Panc1 (cell line): Measurements from ENCODE around the gene IKZF4.

Source experiments
- CTCF ChIP-seq: fragments of 450-650 bp; IDR thresholded peaks from 2 replicates; pipeline ENCODE4 v1.5.1; 2017; ENCODE audit warnings: mild to moderate bottlenecking
- POLR2AphosphoS5 ChIP-seq: IDR thresholded peaks from 2 replicates; pipeline ENCODE4 v1.6.1; 2012; ENCODE audit warnings: mild to moderate bottlenecking, low read depth, low read length, moderate library complexity
- REST ChIP-seq, 2 experiments: IDR thresholded peaks; 2 replicates each; pipeline ENCODE4 v1.6.1; 2011 to 2012; ENCODE audit warnings: low read depth in 2 of 2, control low read depth in 1 of 2, low read length in 1 of 2, mild to moderate bottlenecking in 1 of 2, moderate library complexity in 1 of 2; ENCODE audit not compliant: insufficient read depth in 1 of 2

- no peak for TF ChIP-seq POLR2AphosphoS5
- TF ChIP-seq CTCF = no peak
- no peak for TF ChIP-seq REST (IDR thresholded peaks at IDR 0.05; ENCODE audit: insufficient read depth in 1 of 2, low read depth in 2 of 2, low read length in 1 of 2)
Observed at GRCh38 chr12:56034586-56035332, 13.9 kb downstream of the IKZF4 start.
